Loucy (cell line): ENCODE measurements around the gene SMIM21.

ENCODE experiments used
- EZH2phosphoT487 ChIP-seq: fragments of 200-600 bp; IDR thresholded peaks from 2 replicates; pipeline ENCODE4 v1.6.1; 2018; ENCODE audit warnings: antibody characterized with exemption, mild to moderate bottlenecking, moderate library complexity, borderline replicate concordance
- TF ChIP-seq, protein P1 (sequence below): fragments of 200-600 bp; sonication (generic); conservative IDR thresholded peaks from 2 replicates; pipeline ENCODE4 v1.5.1; 2014; ENCODE audit warnings: mild to moderate bottlenecking, antibody characterized with exemption, low read length

DNA sequence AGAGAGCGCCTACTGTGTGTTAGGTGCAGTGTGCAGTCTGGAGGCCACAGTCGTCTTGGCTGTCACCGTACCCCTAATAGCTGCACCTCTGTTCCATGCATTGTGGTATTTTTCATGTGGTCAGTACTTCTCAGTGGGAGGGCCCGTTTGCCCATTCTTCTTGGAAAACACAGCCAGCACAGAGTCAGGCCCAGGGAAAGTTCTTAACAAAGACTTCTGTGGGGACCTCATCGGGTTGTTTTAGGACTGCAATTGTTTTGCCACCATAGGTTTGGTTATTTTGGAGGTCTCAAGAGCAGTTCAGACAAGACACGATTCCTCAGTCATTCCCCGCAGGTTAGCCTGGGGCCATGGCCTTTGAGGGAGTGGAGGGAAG, 62.3 kb downstream of the SMIM21 start:
- TF ChIP-seq, protein P1, sequence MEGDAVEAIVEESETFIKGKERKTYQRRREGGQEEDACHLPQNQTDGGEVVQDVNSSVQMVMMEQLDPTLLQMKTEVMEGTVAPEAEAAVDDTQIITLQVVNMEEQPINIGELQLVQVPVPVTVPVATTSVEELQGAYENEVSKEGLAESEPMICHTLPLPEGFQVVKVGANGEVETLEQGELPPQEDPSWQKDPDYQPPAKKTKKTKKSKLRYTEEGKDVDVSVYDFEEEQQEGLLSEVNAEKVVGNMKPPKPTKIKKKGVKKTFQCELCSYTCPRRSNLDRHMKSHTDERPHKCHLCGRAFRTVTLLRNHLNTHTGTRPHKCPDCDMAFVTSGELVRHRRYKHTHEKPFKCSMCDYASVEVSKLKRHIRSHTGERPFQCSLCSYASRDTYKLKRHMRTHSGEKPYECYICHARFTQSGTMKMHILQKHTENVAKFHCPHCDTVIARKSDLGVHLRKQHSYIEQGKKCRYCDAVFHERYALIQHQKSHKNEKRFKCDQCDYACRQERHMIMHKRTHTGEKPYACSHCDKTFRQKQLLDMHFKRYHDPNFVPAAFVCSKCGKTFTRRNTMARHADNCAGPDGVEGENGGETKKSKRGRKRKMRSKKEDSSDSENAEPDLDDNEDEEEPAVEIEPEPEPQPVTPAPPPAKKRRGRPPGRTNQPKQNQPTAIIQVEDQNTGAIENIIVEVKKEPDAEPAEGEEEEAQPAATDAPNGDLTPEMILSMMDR: no peak
- no peak for TF ChIP-seq EZH2phosphoT487
